ENCODE measurements around the gene PTH1R. TPM values are rescaled to one million over a fixed set of nuclear protein-coding genes. Genes with fewer than 3 reads are reported as not detected.

The PTH1R gene
- polyA plus RNA-seq, 1 of the 3 experiments (the other 2 are of a cell fraction): 0.07 TPM

DNA sequence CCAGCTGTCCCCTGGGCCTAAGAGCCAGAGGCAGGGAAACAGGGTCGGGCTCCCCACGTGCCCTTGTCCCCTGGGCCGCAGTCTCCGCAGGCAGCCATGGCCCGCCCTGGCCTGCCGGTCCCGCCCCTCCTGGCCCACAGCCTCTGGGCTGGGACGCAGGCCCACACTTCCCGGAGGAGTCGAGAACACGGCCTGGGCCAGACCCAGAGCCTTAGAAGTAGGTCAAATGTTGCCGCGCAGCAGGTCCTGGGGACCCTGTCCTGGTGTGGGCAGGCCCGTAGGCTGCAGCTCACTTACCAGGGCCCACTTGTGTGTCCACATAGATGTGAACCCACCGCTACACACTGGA, 10.0 kb upstream of the PTH1R start:
- WGBS (ENCODE audit: low lambda C conversion rate): 100% methylated on average over 4 of the region's 15 CpGs
- Histone ChIP-seq H3K9me3 (no peaks in the 10 kb centered on the region), H3K4me3 (ENCODE audit: low read depth in 2 of 2, low read length in 1 of 2) (no peak overlapping the region), H3K27ac (ENCODE audit: low read depth in 2 of 2, low read length in 1 of 2) (no peak overlapping the region; a peak in 1 of 4 replicates), H4K20me1 (ENCODE audit: insufficient read depth) (no peaks in the 10 kb centered on the region), H3K4me1 (ENCODE audit: control insufficient read depth in 1 of 2, insufficient read depth in 2 of 2, low read depth in 1 of 2, low read length in 1 of 2) (peaks cover 0 to 40% of the 10 kb centered on the region in 2 experiments; a peak in 1 of 4 replicates), H3K79me2 (ENCODE audit: insufficient read depth) (no peaks in the 10 kb centered on the region), H2AFZ (ENCODE audit: low read depth) (no peak overlapping the region), H3K9ac (no peak overlapping the region), H3K9me2 (no peaks in the 10 kb centered on the region), H3K36me3 (replicated peaks in 1 of 2; ENCODE audit: control insufficient read depth in 1 of 2, insufficient read depth in 2 of 2, low read length in 1 of 2) (no peaks in the 10 kb centered on the region), H3K4me2 (no peak overlapping the region), H3K27me3 (ENCODE audit: insufficient read depth) (no peaks in the 10 kb centered on the region), H3F3A (replicated peaks; ENCODE audit: insufficient read depth) (no peaks in the 10 kb centered on the region)
- POLR2A ChIA-PET: interaction anchor here (1.2 kb wide), 1 partner anchor 25 kb away, joined by 3 read pairs; no protein-coding TSS in a partner anchor
- no peak for DNase-seq
- CTCF ChIA-PET: interaction anchor here (0.9 to 16.8 kb wide), 26 partner anchors 9 to 481 kb away, joined by 3 to 480 read pairs (median 6); partner anchors contain the start of genes ALS2CL, PTH1R, SETD2 and TMIE
- TF ChIP-seq, protein P1, sequence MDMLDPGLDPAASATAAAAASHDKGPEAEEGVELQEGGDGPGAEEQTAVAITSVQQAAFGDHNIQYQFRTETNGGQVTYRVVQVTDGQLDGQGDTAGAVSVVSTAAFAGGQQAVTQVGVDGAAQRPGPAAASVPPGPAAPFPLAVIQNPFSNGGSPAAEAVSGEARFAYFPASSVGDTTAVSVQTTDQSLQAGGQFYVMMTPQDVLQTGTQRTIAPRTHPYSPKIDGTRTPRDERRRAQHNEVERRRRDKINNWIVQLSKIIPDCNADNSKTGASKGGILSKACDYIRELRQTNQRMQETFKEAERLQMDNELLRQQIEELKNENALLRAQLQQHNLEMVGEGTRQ (IDR thresholded peaks at IDR 0.05; ENCODE audit: borderline replicate concordance, low read depth, low read length): no peak
- no peak for TF ChIP-seq TEAD4 (IDR thresholded peaks at IDR 0.05; ENCODE audit: borderline replicate concordance, insufficient read depth)

DNA sequence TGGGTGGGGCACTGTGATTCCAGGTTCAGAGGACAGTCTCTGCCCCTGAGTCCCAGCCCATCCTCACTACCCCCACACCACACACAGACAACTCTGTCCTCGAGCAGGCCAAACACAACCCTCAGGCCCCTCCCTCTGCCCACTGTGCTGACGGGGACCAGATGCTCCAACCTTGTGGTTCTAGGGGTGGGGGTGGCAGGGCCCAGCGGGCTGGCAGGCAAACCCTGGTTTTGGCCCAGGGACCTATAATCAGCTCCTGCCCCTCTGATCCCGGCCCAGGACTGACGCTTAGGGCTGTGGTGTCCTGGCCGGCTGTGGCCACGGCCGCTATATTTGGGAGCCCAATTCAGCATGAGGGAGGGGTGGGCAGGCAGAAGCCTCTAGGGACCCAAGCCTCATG, 9.2 kb upstream of the PTH1R start:
- Histone ChIP-seq H3K27ac (ENCODE audit: low read depth in 2 of 2, low read length in 1 of 2) (no peak overlapping the region; a peak in 1 of 4 replicates), H3F3A (replicated peaks; ENCODE audit: insufficient read depth) (no peaks in the 10 kb centered on the region), H3K4me3 (ENCODE audit: low read depth in 2 of 2, low read length in 1 of 2) (no peak overlapping the region), H3K9me2 (no peaks in the 10 kb centered on the region), H3K4me1 (ENCODE audit: control insufficient read depth in 1 of 2, insufficient read depth in 2 of 2, low read depth in 1 of 2, low read length in 1 of 2) (peaks cover 0 to 40% of the 10 kb centered on the region in 2 experiments; a peak in 1 of 4 replicates), H4K20me1 (ENCODE audit: insufficient read depth) (no peaks in the 10 kb centered on the region), H3K9me3 (no peaks in the 10 kb centered on the region), H2AFZ (ENCODE audit: low read depth) (no peak overlapping the region), H3K4me2 (no peak overlapping the region), H3K9ac (no peak overlapping the region), H3K79me2 (ENCODE audit: insufficient read depth) (no peaks in the 10 kb centered on the region), H3K27me3 (ENCODE audit: insufficient read depth) (no peaks in the 10 kb centered on the region), H3K36me3 (replicated peaks in 1 of 2; ENCODE audit: control insufficient read depth in 1 of 2, insufficient read depth in 2 of 2, low read length in 1 of 2) (no peaks in the 10 kb centered on the region)
- TF ChIP-seq TAF1 (IDR thresholded peaks at IDR 0.05; ENCODE audit: borderline replicate concordance, low read depth, low read length) (no peak), EZH2phosphoT487 (IDR thresholded peaks at IDR 0.05; ENCODE audit: borderline replicate concordance, low read depth) (no peak), FOXJ3 (CRISPR knock-in tag; IDR thresholded peaks at IDR 0.05) (no peak), RAD21 (IDR thresholded peaks at IDR 0.05; ENCODE audit: low read length) (no peak), FOSL2 (IDR thresholded peaks at IDR 0.05; ENCODE audit: borderline replicate concordance, low read depth) (no peak), ELF1 (IDR thresholded peaks at IDR 0.05) (no peak), TCF12 (IDR thresholded peaks at IDR 0.05) (no peak), GABPA (IDR thresholded peaks at IDR 0.05; ENCODE audit: low read depth) (no peak), MEF2A (IDR thresholded peaks at IDR 0.05; ENCODE audit: borderline replicate concordance, low read depth) (no peak), CHD2 (IDR thresholded peaks at IDR 0.05; ENCODE audit: low read length, partially characterized antibody) (no peak), RFX5 (IDR thresholded peaks at IDR 0.05; ENCODE audit: low read length) (no peak), RXRA (IDR thresholded peaks at IDR 0.05; ENCODE audit: borderline replicate concordance, low read depth) (no peak), RCOR1 (IDR thresholded peaks at IDR 0.05; ENCODE audit: low read length) (no peak)
- TF ChIP-seq, protein P2, sequence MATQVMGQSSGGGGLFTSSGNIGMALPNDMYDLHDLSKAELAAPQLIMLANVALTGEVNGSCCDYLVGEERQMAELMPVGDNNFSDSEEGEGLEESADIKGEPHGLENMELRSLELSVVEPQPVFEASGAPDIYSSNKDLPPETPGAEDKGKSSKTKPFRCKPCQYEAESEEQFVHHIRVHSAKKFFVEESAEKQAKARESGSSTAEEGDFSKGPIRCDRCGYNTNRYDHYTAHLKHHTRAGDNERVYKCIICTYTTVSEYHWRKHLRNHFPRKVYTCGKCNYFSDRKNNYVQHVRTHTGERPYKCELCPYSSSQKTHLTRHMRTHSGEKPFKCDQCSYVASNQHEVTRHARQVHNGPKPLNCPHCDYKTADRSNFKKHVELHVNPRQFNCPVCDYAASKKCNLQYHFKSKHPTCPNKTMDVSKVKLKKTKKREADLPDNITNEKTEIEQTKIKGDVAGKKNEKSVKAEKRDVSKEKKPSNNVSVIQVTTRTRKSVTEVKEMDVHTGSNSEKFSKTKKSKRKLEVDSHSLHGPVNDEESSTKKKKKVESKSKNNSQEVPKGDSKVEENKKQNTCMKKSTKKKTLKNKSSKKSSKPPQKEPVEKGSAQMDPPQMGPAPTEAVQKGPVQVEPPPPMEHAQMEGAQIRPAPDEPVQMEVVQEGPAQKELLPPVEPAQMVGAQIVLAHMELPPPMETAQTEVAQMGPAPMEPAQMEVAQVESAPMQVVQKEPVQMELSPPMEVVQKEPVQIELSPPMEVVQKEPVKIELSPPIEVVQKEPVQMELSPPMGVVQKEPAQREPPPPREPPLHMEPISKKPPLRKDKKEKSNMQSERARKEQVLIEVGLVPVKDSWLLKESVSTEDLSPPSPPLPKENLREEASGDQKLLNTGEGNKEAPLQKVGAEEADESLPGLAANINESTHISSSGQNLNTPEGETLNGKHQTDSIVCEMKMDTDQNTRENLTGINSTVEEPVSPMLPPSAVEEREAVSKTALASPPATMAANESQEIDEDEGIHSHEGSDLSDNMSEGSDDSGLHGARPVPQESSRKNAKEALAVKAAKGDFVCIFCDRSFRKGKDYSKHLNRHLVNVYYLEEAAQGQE (IDR thresholded peaks at IDR 0.05; ENCODE audit: low read depth, low read length): no peak
- TF ChIP-seq, protein P3, sequence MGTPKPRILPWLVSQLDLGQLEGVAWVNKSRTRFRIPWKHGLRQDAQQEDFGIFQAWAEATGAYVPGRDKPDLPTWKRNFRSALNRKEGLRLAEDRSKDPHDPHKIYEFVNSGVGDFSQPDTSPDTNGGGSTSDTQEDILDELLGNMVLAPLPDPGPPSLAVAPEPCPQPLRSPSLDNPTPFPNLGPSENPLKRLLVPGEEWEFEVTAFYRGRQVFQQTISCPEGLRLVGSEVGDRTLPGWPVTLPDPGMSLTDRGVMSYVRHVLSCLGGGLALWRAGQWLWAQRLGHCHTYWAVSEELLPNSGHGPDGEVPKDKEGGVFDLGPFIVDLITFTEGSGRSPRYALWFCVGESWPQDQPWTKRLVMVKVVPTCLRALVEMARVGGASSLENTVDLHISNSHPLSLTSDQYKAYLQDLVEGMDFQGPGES (IDR thresholded peaks at IDR 0.05; ENCODE audit: low read depth, low read length): no peak
- TF ChIP-seq, protein P4, sequence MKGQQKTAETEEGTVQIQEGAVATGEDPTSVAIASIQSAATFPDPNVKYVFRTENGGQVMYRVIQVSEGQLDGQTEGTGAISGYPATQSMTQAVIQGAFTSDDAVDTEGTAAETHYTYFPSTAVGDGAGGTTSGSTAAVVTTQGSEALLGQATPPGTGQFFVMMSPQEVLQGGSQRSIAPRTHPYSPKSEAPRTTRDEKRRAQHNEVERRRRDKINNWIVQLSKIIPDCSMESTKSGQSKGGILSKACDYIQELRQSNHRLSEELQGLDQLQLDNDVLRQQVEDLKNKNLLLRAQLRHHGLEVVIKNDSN (IDR thresholded peaks at IDR 0.05; ENCODE audit: borderline replicate concordance, low read depth): no peak
- TF ChIP-seq, protein P5, sequence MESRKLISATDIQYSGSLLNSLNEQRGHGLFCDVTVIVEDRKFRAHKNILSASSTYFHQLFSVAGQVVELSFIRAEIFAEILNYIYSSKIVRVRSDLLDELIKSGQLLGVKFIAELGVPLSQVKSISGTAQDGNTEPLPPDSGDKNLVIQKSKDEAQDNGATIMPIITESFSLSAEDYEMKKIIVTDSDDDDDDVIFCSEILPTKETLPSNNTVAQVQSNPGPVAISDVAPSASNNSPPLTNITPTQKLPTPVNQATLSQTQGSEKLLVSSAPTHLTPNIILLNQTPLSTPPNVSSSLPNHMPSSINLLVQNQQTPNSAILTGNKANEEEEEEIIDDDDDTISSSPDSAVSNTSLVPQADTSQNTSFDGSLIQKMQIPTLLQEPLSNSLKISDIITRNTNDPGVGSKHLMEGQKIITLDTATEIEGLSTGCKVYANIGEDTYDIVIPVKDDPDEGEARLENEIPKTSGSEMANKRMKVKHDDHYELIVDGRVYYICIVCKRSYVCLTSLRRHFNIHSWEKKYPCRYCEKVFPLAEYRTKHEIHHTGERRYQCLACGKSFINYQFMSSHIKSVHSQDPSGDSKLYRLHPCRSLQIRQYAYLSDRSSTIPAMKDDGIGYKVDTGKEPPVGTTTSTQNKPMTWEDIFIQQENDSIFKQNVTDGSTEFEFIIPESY (IDR thresholded peaks at IDR 0.05; ENCODE audit: borderline replicate concordance, low read depth): no peak
- WGBS (ENCODE audit: low lambda C conversion rate): 30% methylated on average over 2 of the region's 8 CpGs
- DNase-seq: peak; percentile 58
- ChIA-PET CTCF (interaction anchor here (1.0 to 16.8 kb wide), 8 partner anchors 16 to 175 kb away, joined by 3 to 480 read pairs (median 26); partner anchors contain the start of genes ALS2CL and PTH1R), POLR2A (interaction anchor here (1.2 to 1.3 kb wide), 2 partner anchors 23 to 24 kb away, joined by 3 read pairs; no protein-coding TSS in a partner anchor)

Data from SK-N-SH (cell line).